Activated naive CD8-positive, alpha-beta T cell treated with anti-CD3 and anti-CD28 coated beads, Interleukin-2, amount 50 U/mL, for 16 hours (primary cell): ENCODE results near the gene SRPRB.

Source experiments
- DNase-seq: peaks from one replicate; pipeline ENCODE4 v3.0.0-alpha.2; 2020; ENCODE audit warnings: low read depth, low spot score

Gene SRPRB

GRCh38 chr3:133825969-133826727 lies 20.5 kb downstream of the SRPRB start:
- no peak for DNase-seq

GRCh38 chr3:133827136-133827535 lies 21.5 kb downstream of the SRPRB start:
- DNase-seq = no peak

- DNase-seq = no peak
Measured at GRCh38 chr3:133827684-133828083, 22.1 kb downstream of the SRPRB start.

GRCh38 chr3:133828576-133829309 lies 23.1 kb downstream of the SRPRB start:
- no peak for DNase-seq

- DNase-seq = no peak
Measured at GRCh38 chr3:133829310-133829707, 23.7 kb downstream of the SRPRB start.

- DNase-seq = no peak
Measured at GRCh38 chr3:133830071-133830470, 24.5 kb downstream of the SRPRB start.

GRCh38 chr3:133831966-133832801 lies 26.6 kb downstream of the SRPRB start:
- DNase-seq = no peak

GRCh38 chr3:133832802-133833144 lies 27.2 kb downstream of the SRPRB start:
- DNase-seq = no peak

GRCh38 chr3:133833267-133833666 lies 27.7 kb downstream of the SRPRB start:
- no peak for DNase-seq

GRCh38 chr3:133833880-133834620 lies 28.4 kb downstream of the SRPRB start:
- no peak for DNase-seq

GRCh38 chr3:133834621-133835417 lies 29.2 kb downstream of the SRPRB start:
- no peak for DNase-seq

GRCh38 chr3:133835418-133835743 lies 29.8 kb downstream of the SRPRB start:
- DNase-seq = no peak

GRCh38 chr3:133835961-133836360 lies 30.3 kb downstream of the SRPRB start:
- DNase-seq = no peak

- DNase-seq = no peak
Measured at GRCh38 chr3:133836497-133837158, 31.0 kb downstream of the SRPRB start.

- DNase-seq = no peak
Measured at GRCh38 chr3:133837487-133838295, 32.1 kb downstream of the SRPRB start.

- DNase-seq = no peak
Measured at GRCh38 chr3:133838296-133838789, 32.7 kb downstream of the SRPRB start.

- DNase-seq = no peak
Measured at GRCh38 chr3:133838916-133839800, 33.5 kb downstream of the SRPRB start.

GRCh38 chr3:133840055-133840737 lies 34.6 kb downstream of the SRPRB start:
- DNase-seq = no peak
